SW480 (cell line): ENCODE measurements around the gene DGKK.
"Not testable (repeated sequence)": the region's sequence is repeated elsewhere in the genome, so short reads cannot be mapped to it uniquely, and the experiment has no call there.

Experiments
- DNase-seq: peaks from one replicate; pipeline ENCODE4 v3.0.0-alpha.2; 2016; ENCODE audit warnings: low spot score

Gene DGKK

DNA sequence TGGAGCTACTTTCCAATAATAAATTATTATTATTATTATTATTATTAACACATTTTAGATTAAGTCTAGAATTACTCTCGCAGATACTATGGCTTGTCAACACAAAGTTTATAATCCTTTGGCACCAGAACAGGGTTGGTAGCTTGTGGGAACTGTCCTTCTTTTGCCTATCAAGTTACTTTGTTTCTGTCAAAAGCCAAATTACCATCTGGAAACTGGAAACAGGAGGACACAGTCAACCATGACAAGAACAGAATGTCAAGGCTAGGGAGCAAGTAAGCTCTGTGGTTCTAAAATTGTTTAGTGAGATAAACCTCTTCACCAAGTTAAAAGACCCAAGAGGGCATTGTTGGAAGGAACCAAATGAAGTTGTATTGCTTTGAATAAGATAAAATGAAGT, 42.5 kb downstream of the DGKK start:
- DNase-seq: no peak

DNA sequence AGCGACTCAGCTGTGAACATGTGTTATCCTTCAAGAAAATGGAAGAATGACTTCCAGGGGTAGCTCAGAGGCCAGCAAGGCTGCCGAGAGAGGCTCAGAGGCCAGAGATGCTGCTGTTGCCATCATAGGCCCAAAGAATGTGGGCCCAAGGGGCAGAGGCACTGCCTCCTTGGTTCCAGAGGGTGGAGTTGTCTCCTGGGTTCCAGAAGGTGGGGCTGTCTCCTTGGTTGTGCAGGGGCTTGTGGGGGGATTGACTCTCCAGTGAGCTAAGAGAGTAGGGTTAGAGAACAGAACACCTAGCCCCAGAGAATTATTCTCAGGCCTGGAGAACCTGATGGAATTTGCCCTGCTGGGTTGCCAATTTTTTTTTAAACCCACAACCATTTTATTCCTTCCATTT, 62.6 kb downstream of the DGKK start:
- no peak for DNase-seq

DNA sequence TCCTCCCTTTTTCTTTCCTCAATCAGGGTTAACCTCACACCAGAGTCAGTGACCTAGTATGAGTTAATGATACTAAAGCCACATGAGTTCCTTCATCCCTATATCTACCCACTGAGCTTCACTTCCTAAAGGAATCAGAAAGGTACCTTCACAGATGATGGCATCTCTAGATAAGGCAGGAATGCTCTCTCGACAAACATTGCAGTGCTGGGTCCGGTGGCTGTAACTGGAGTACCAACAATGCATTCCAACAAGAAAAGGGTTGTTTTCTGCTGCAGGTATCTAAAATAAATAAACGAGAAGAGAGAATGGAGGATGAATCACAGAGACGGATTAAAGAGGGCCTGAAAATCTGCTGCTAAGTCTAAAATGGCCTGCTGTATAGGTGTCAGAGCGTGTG, 66.7 kb downstream of the DGKK start:
- no peak for DNase-seq

DNA sequence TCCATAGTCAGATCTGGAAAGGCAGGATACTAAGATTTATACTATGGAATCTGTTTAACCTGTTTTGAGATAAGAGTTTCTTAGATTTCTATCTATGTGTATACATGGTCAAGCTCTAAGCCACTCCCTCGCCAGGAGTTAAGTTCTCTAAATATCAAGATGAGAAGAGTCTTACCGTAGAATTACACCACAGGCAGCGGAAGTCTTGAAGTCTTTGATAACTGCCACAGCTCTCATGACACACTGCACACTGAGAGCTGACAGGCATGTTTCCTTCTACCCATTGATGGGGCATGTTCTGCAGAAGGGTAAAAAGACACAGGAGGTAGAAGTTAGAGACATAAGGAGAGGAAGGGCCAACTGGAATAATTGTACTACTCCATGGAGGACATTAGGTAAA, 67.7 kb downstream of the DGKK start:
- no peak for DNase-seq

DNA sequence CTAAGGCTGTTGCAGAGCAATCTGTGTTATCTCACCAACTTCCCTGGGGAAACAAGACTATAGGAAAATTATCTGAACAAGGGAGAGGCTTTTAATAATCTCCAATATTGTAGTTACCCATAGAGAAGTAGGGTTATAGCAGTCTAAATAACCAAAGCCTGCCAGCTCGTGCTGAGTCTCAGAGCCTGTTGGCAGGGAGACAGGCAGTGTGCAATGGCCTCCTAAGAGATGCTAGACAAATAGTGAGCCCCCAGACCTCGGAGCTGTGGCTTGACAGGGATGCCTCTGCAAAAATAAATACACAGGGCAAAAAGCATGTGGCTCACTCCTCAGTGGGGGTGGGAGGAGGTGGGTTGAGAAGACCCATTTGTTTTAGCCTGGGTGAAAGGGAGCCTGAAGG, 76.7 kb downstream of the DGKK start:
- no peak for DNase-seq

DNA sequence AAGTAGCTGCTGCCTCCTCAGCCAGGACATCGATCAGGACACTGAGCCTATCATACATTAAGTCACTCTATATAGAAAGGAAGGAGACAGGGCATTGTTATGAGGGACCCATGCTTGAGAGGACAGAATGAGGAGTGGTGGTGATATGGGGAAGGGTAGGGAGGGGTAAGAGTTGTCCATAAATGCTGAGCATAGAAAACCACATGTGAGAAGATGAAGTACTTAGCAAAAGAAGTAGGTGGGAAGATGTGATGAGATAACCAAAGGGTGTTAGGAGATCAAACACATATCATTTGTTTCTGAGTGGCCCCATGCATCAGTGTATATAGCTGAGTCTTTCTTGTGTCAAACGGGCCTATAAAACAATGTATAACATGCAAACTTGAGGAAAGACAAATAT, 84.1 kb downstream of the DGKK start:
- no peak for DNase-seq

DNA sequence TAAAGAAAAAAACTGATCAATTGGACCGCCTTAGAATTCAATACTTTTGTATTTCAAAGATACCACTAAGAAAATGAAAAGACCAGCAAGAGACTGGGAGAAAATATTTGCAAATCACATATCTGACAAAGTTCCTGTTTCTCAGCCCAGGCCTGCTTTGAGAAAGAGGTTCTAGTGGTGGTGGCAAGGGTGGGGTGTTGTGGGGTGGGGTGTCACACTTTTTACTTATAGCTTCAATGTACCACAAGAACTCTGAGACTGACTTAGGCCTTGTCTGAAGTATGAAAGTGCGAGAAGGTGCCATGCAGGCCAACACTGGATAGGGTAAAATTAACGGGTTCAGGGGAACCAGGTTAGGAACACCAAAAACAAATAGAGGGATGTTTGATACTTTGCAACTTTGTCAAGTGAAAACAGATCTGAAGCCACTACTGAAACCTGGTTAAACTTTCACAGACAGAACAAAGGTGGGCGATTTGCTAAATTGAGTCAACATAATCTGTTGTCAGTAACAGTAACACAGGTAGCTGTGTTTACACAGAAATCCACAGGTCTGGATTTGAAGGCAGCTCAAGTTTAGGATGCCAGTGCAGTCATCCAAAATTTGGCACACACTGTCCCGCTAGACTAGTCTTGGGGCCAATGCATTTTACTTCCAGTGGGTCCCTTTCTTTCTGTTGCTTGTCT, 88.8 kb downstream of the DGKK start:
- no peak for DNase-seq

DNA sequence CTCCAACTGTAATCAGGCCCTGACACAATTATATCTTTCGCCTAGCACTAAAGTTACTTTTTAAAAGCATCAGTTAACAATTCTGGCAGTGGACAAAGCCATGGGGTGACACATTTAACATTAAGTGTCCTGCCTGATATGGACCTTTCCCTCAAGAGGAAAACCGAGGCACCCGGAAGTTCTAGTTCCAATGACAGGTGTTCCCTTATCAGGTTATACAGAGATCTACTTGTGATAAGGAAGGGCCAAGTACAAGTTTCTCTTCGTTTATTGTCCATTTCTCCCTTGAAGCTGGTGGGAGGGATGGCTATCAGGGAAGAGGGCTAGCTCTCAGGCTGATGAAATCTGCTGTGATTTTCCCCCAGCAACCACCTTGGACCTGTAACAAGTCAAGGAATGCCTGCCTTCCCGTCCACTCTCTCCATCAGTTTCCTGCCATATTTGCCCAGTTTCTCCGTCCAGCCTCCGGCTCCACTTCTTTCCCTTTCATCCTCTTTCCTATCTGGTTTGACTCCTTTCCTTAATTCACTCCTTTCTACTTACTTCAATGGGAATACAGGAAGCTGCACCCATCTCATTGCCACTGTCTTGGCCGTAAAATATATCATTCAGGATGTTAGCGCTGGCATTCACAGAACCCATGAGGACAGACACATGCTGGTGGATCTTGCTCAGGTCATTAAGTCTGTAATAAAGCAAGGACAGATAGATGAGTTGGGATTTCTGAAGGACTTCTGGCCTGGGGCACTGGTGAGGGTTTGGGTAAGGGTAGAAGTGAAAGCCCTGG, 95.0 kb downstream of the DGKK start:
- DNase-seq: no peak

DNA sequence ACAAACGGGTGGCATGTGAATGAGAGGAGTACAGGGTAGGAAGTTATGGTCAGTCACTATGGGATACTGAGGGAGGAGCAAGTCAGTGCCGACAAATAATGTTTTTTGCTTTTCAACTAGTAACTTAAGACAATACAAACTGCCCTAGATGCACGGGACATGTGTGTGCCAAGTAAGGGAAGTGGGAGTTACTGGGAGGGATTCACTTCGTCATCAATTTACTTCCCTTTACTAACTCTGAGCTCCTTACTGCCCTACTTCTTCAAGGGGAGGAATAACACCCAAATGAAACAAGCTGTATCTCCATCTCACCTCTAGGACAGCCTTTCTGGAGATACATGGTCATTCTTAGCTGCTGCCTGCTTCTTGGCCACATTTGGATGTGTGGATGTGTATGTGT, 97.7 kb downstream of the DGKK start:
- DNase-seq: no peak

DNA sequence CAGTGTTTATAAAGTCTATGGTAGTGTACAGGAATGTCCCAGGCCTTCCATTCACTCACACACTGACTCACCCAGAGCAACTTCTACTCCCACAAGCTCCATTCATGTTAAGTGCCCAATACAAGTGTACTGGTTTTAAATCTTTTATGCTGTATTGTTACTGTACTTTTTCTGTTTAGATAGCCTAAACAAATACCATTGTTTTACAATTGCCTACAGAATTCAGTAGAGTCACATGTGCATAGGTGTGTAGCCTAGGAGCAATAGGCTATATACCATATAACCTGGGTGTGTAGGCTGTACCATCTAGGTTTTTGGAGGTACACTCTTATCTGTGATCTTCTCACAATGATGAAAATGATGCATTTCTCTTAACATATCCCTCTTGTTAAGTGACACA, 126.7 kb downstream of the DGKK start:
- DNase-seq: no peak

DNA sequence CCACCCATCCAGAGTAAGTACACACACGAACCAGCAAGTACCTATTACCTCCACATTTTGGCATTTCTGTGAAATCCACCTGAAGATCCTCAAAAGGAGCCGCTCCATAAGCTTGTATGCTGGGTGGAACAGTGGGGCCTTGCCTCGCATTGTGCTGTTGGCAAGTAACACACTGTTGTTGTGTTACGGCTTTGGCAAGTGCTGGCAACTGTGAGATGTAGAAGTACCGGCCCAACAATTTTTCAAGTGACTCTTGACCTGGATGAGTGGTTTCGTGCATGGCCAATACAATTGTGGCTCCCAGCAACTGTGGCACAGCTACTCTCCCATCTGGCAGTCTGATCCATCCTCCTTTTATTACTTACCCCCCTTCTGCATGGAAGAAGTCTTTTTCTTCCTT, 137.3 kb downstream of the DGKK start:
- DNase-seq: no peak

DNA sequence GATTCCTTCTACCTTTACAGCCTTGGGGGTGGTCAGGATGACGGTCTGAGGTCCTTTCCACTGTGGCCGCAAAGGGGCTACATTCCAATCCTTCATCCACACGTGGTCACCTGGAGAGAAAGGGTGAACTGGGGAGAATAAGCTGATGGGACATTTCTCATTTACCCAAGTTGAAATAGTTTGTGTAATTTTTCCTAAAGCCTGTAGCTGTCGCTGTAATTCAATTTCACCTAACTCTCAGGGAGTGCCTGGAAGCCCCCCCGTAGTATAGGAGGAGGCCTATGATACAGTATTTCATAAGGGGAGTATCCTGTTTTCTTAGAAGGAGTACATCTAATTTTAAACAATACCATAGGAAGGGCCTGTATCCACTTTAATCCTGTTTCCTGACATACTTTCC, 138.0 kb downstream of the DGKK start:
- not testable (repeated sequence) for DNase-seq

DNA sequence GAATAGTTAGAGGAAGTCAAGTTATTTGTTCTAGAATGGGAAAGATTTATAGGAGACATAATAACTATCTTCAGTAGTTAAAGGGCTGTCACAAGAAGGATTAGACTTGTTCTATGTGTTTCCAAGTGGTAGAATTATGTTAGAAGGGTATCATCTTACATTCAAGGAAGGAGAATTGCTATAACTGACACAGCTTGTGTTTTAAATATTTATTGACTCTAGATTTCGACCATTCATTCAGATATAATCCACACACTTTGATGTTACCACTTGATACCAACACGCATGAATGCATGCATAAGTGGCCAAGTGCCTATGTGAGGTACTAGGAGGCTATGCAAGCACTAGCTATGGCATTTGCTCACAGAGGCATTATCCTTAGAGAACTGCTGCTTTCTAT, 143.4 kb downstream of the DGKK start:
- no peak for DNase-seq
